Breast epithelium (tissue), 3 donors: Measurements from ENCODE around the gene BMPER.

Source experiments
- POLR2A ChIP-seq: fragments of 450-650 bp; IDR thresholded peaks from one replicate; pipeline ENCODE4 v1.6.1; 2016; ENCODE audit warnings: antibody characterized with exemption, mild to moderate bottlenecking, moderate library complexity
- POLR2AphosphoS5 ChIP-seq, 3 donors: sonication (generic); formaldehyde crosslinking; IDR thresholded peaks; one replicate each; pipeline ENCODE4 v1.6.1; 2017; ENCODE audit warnings: antibody characterized with exemption in 3 of 3
- TF ChIP-seq, protein P1 (sequence below), 3 donors: fragments of 450-650 bp; IDR thresholded peaks; one replicate each; pipeline ENCODE4 v1.5.1; 2016 to 2017; ENCODE audit warnings: antibody characterized with exemption in 3 of 3, mild to moderate bottlenecking in 3 of 3, moderate library complexity in 3 of 3

DNA sequence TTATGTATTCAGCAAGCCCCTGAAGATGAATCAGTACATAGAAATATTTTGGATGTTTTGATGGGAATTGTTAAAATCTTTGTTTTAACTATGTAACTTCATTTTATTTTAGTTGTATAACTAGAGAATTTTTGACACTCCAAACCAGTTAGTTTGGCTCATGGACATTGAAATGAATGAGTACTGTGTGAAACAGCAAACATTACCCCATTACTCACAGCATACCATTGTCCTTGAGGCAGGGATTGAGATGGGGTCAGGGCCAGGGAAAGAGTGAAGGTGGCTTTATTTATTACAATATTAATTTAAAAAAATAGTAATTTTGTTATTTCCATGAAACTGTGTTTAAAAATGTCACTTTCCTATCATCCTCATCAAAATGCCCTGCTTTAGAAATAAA, 4.8 kb upstream of the BMPER start:
- TF ChIP-seq, protein P1, sequence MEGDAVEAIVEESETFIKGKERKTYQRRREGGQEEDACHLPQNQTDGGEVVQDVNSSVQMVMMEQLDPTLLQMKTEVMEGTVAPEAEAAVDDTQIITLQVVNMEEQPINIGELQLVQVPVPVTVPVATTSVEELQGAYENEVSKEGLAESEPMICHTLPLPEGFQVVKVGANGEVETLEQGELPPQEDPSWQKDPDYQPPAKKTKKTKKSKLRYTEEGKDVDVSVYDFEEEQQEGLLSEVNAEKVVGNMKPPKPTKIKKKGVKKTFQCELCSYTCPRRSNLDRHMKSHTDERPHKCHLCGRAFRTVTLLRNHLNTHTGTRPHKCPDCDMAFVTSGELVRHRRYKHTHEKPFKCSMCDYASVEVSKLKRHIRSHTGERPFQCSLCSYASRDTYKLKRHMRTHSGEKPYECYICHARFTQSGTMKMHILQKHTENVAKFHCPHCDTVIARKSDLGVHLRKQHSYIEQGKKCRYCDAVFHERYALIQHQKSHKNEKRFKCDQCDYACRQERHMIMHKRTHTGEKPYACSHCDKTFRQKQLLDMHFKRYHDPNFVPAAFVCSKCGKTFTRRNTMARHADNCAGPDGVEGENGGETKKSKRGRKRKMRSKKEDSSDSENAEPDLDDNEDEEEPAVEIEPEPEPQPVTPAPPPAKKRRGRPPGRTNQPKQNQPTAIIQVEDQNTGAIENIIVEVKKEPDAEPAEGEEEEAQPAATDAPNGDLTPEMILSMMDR (IDR thresholded peaks at IDR 0.05): no peak
- TF ChIP-seq POLR2AphosphoS5 (IDR thresholded peaks at IDR 0.05) (no peak), POLR2A (no peak)
